Cortex of kidney (tissue), 1 donor: ENCODE data around the gene NEK9.
"Not testable (repeated sequence)": the region's sequence is repeated elsewhere in the genome, so short reads cannot be mapped to it uniquely, and the experiment has no call there.

Experiments
- DNase-seq: peaks from one replicate; lab custom pipeline; 2025; lab: John Stamatoyannopoulos, UW

Gene NEK9

GRCh38 chr14:75101491-75101890 lies 25.4 kb downstream of the NEK9 start:
- DNase-seq: no peak

GRCh38 chr14:75098682-75099081 lies 28.2 kb downstream of the NEK9 start:
- no peak for DNase-seq

GRCh38 chr14:75098212-75098611 lies 28.6 kb downstream of the NEK9 start:
- DNase-seq: no peak

- DNase-seq: no peak
These were observed 29.9 kb downstream of the NEK9 start for GRCh38 chr14:75096959-75097358.

GRCh38 chr14:75095690-75096089 lies 31.2 kb downstream of the NEK9 start:
- DNase-seq: no peak

- DNase-seq: no peak
These were observed 32.0 kb downstream of the NEK9 start for GRCh38 chr14:75094896-75095295.

- no peak for DNase-seq
These were observed 34.1 kb downstream of the NEK9 start for GRCh38 chr14:75092698-75093097.

- no peak for DNase-seq
These were observed 35.6 kb downstream of the NEK9 start for GRCh38 chr14:75091251-75091650.

- no peak for DNase-seq
These were observed 36.5 kb downstream of the NEK9 start for GRCh38 chr14:75090353-75090752.

- DNase-seq: no peak
These were observed 38.1 kb downstream of the NEK9 start for GRCh38 chr14:75088566-75089373.

GRCh38 chr14:75088153-75088552 lies 38.7 kb downstream of the NEK9 start:
- no peak for DNase-seq

- DNase-seq: no peak
These were observed 42.3 kb downstream of the NEK9 start for GRCh38 chr14:75084513-75084912.

GRCh38 chr14:75083271-75083670 lies 43.6 kb downstream of the NEK9 start:
- DNase-seq: no peak

GRCh38 chr14:75081660-75082229 lies 45.1 kb downstream of the NEK9 start:
- DNase-seq: no peak

- no peak for DNase-seq
These were observed 47.3 kb downstream of the NEK9 start for GRCh38 chr14:75079521-75079920.

- DNase-seq: no peak
These were observed 49.1 kb downstream of the NEK9 start for GRCh38 chr14:75077794-75078193.

- no peak for DNase-seq
These were observed 56.5 kb downstream of the NEK9 start for GRCh38 chr14:75070383-75070782.

- DNase-seq: no peak
These were observed 57.1 kb downstream of the NEK9 start for GRCh38 chr14:75069811-75070145.

GRCh38 chr14:75069121-75069810 lies 57.6 kb downstream of the NEK9 start, which contains the start of gene ZC2HC1C:
Gene ZC2HC1C, plus strand, starts transcription at chr14:75069641. Its CDS starts 933 bp downstream, at chr14:75070574.
- DNase-seq: peak; percentile 75

- no peak for DNase-seq
These were observed 58.3 kb downstream of the NEK9 start for GRCh38 chr14:75068294-75069120.

GRCh38 chr14:75067765-75068164 lies 59.1 kb downstream of the NEK9 start:
- DNase-seq: not testable (repeated sequence)

- DNase-seq: no peak
These were observed 59.6 kb downstream of the NEK9 start for GRCh38 chr14:75067212-75067611.
